Liver (tissue), 9 donors: Measurements from ENCODE around the gene GRAMD4. TPM values are rescaled to one million over a fixed set of nuclear protein-coding genes. Genes with fewer than 3 reads are reported as not detected.

Source experiments
- DNase-seq: peaks from one replicate; pipeline ENCODE4 v3.0.0-alpha.2; 2017; ENCODE audit warnings: low spot score
- H3K27ac ChIP-seq, 2 donors: one replicate each; pipeline ENCODE4 v1.7.0; 2013; ENCODE audit warnings: inconsistent platforms in 2 of 2, low read length in 2 of 2, control low read depth in 1 of 2, low read depth in 1 of 2, mild to moderate bottlenecking in 1 of 2
- H3K27me3 ChIP-seq, 4 donors: one replicate each; pipeline versions ENCODE4 v1.6.1 to v1.7.0; 2013; ENCODE audit warnings: low read length in 3 of 4, inconsistent platforms in 1 of 4, mild to moderate bottlenecking in 1 of 4, moderate library complexity in 1 of 4; ENCODE audit not compliant: control insufficient read depth in 4 of 4, insufficient read depth in 4 of 4
- H3K36me3 ChIP-seq, 4 donors: one replicate each; pipeline versions ENCODE4 v1.6.1 to v1.7.0; 2013; ENCODE audit warnings: low read length in 3 of 4, mild to moderate bottlenecking in 3 of 4, low read depth in 1 of 4, moderate library complexity in 1 of 4; ENCODE audit not compliant: control insufficient read depth in 4 of 4, insufficient read depth in 3 of 4
- H3K4me1 ChIP-seq, 4 donors: one replicate each; pipeline versions ENCODE4 v1.6.1 to v1.7.0; 2013; ENCODE audit warnings: low read length in 3 of 4, mild to moderate bottlenecking in 3 of 4, moderate library complexity in 1 of 4; ENCODE audit not compliant: control insufficient read depth in 4 of 4, insufficient read depth in 4 of 4
- H3K4me3 ChIP-seq, 3 donors: one replicate each; pipeline versions ENCODE4 v1.6.1 to v1.7.0; 2013; ENCODE audit warnings: low read length in 3 of 3, control low read depth in 1 of 3, low read depth in 1 of 3, mild to moderate bottlenecking in 1 of 3
- H3K9ac ChIP-seq, 2 donors: one replicate each; pipeline ENCODE4 v1.7.0; 2013; ENCODE audit warnings: low read length in 2 of 2, mild to moderate bottlenecking in 2 of 2, moderate library complexity in 2 of 2, control low read depth in 1 of 2, low read depth in 1 of 2
- H3K9me3 ChIP-seq, 4 donors: one replicate each; pipeline versions ENCODE4 v1.6.1 to v1.7.0; 2013; ENCODE audit warnings: low read length in 3 of 4; ENCODE audit not compliant: control insufficient read depth in 4 of 4
- EGR1 ChIP-seq, 2 donors: IDR thresholded peaks; 2 replicates each; pipeline ENCODE4 v1.6.1; 2016 to 2018; ENCODE audit warnings: antibody characterized with exemption in 2 of 2, low read depth in 2 of 2
- FOXA2 ChIP-seq: IDR thresholded peaks from 2 replicates; pipeline ENCODE4 v1.6.1; 2016; ENCODE audit warnings: antibody characterized with exemption
- HNF4G ChIP-seq: IDR thresholded peaks from 2 replicates; pipeline ENCODE4 v1.6.1; 2016; ENCODE audit warnings: antibody characterized with exemption
- JUND ChIP-seq, 2 donors: IDR thresholded peaks; 2 replicates each; pipeline ENCODE4 v1.6.1; 2016; ENCODE audit warnings: antibody characterized with exemption in 2 of 2
- NR2F2 ChIP-seq: IDR thresholded peaks from 2 replicates; pipeline ENCODE4 v1.6.1; 2016; ENCODE audit warnings: antibody characterized with exemption
- RAD21 ChIP-seq, 2 donors: IDR thresholded peaks; 2 replicates each; pipeline ENCODE4 v1.6.1; 2016; ENCODE audit warnings: antibody characterized with exemption in 2 of 2, mild to moderate bottlenecking in 2 of 2
- REST ChIP-seq: IDR thresholded peaks from 2 replicates; pipeline ENCODE4 v1.6.1; 2016; ENCODE audit warnings: antibody characterized with exemption, mild to moderate bottlenecking
- RXRA ChIP-seq, 2 donors: IDR thresholded peaks; 2 replicates each; pipeline ENCODE4 v1.6.1; 2017 to 2018; ENCODE audit warnings: antibody characterized with exemption in 2 of 2, mild to moderate bottlenecking in 1 of 2
- SP1 ChIP-seq: IDR thresholded peaks from 2 replicates; pipeline ENCODE4 v1.6.1; 2018; ENCODE audit warnings: antibody characterized with exemption, mild to moderate bottlenecking
- TAF1 ChIP-seq: conservative IDR thresholded peaks from 2 replicates; pipeline ENCODE4 v1.6.1; 2016; ENCODE audit warnings: antibody characterized with exemption, mild to moderate bottlenecking
- YY1 ChIP-seq: IDR thresholded peaks from 2 replicates; pipeline ENCODE4 v1.6.1; 2016; ENCODE audit warnings: antibody characterized with exemption, mild to moderate bottlenecking
- WGBS: extraction: QIAGEN DNeasy Blood & Tissue Kit; methylation state at CpG from one replicate; pipeline ENCODE4 v1.1.7; 2013; 5-methylcytosine and 5-hydroxymethylcytosine counted together
- polyA plus RNA-seq, 2 donors: library from polyadenylated mRNA; stranded (reverse) in 1 of 2; unstranded in 1 of 2; fragments of 200-250 nt in 1 of 2; fragments of >200 nt in 1 of 2; fragmentation: Nextera tagmentation in 1 of 2; extraction: Ambion mirVana in 1 of 2; gene quantifications; one replicate each; pipeline versions ENCODE4 v1.2.1 to v1.2.3, GENCODE V29; 2013 to 2015
- total RNA-seq, 2 donors: library from RNA; depleted of rRNA; stranded (reverse); fragments of >200 nt; gene quantifications; one replicate each; pipeline ENCODE4 v1.2.3, GENCODE V29; 2014
- TF ChIP-seq, protein P1 (sequence below): IDR thresholded peaks from 2 replicates; pipeline ENCODE4 v1.6.1; 2016; ENCODE audit warnings: antibody characterized with exemption
- TF ChIP-seq, protein P2 (sequence below): IDR thresholded peaks from 2 replicates; pipeline ENCODE4 v1.6.1; 2016; ENCODE audit warnings: antibody characterized with exemption
- TF ChIP-seq, protein P3 (sequence below): fragments of 150-350 bp; IDR thresholded peaks from 2 replicates; pipeline ENCODE4 v1.5.1; 2017; ENCODE audit warnings: improper control_type of control experiment, low read depth, low read length; ENCODE audit not compliant: missing input control
- TF ChIP-seq, protein P4 (sequence below): IDR thresholded peaks from 2 replicates; pipeline ENCODE4 v1.6.1; 2016; ENCODE audit warnings: antibody characterized with exemption
- donor health status: healthy.
- donor health status: healthy.
- donor health status: healthy.
- donor health status: healthy.
- donor health status: healthy.

Gene GRAMD4
- total and polyA plus RNA-seq, 4 donors = 2.7 to 53.5 (median 21.6) TPM

GRCh38 chr22:46598737-46599424 is 21.3 kb upstream of the GRAMD4 start (continued):
- TF ChIP-seq, protein P1, sequence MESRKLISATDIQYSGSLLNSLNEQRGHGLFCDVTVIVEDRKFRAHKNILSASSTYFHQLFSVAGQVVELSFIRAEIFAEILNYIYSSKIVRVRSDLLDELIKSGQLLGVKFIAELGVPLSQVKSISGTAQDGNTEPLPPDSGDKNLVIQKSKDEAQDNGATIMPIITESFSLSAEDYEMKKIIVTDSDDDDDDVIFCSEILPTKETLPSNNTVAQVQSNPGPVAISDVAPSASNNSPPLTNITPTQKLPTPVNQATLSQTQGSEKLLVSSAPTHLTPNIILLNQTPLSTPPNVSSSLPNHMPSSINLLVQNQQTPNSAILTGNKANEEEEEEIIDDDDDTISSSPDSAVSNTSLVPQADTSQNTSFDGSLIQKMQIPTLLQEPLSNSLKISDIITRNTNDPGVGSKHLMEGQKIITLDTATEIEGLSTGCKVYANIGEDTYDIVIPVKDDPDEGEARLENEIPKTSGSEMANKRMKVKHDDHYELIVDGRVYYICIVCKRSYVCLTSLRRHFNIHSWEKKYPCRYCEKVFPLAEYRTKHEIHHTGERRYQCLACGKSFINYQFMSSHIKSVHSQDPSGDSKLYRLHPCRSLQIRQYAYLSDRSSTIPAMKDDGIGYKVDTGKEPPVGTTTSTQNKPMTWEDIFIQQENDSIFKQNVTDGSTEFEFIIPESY = no peak
- no peak for TF ChIP-seq FOXA2

DNA sequence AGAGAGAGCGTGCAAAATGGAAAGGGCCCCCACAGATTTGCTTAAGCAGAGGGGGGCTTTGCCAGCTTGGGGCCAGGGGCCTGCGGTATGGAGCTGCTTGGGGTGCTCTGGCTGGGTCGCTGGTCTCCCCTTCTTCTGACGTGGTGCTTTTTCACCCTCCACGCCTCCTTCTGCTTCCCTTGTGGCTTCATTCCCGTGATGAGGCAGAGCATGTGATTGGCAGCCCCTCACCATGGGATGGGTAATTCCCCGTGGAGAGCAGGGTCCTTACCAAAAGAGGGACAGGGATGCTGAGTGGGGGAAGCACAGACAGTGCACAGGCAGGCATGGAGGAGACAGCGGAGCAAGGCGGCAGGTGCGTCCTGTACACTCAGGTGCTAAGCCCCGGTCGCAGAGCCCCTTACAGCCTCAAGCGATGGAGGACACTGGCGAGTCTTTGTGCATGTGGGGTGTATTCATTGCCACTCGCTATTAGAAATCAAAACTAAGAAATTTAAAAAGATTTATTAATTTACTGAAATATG is 19.9 kb upstream of the GRAMD4 start:
- 92% methylated on average over 15 of the region's 15 CpGs for WGBS
- TF ChIP-seq, protein P2, sequence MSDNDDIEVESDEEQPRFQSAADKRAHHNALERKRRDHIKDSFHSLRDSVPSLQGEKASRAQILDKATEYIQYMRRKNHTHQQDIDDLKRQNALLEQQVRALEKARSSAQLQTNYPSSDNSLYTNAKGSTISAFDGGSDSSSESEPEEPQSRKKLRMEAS = no peak
- TF ChIP-seq NR2F2 = no peak
- Histone ChIP-seq H3K27me3 (no peaks in the 10 kb centered on the region), H3K27ac (no peak overlapping the region), H3K9ac (no peak overlapping the region), H3K4me3 (no peak overlapping the region), H3K36me3 (no peaks in the 10 kb centered on the region), H3K4me1 (peaks cover 0 to 3% (median under 1%) of the 10 kb centered on the region in 4 donors), H3K9me3 (no peaks in the 10 kb centered on the region)
- DNase-seq = no peak

DNA sequence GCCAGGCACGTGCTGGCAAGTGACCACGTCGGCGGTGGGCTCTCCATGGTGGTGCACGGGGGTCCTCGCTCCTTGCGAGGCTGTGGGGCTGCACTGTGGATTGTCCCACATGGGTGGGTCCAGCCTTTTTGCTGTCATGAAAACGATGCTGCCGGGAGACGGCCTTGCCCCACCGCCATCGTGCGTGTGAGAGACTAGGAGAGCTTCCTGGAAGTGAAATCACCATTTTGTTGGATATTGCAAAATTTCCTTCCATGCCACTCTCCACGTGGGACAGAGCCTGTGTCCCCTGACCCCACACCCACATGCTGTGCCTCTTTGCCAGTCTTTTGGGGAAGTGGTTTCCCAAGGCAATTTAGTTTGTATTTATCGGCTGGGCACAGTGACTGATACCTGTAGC is 18.2 kb upstream of the GRAMD4 start:
- H3K9me3 ChIP-seq = no peaks in the 10 kb centered on the region
- H3K9ac ChIP-seq = no peak overlapping the region
- no peak overlapping the region for H3K27ac ChIP-seq
- H3K27me3 ChIP-seq = no peaks in the 10 kb centered on the region
- peaks cover 0 to 3% (median under 1%) of the 10 kb centered on the region in 4 donors for H3K4me1 ChIP-seq
- 85% methylated on average over 15 of the region's 15 CpGs for WGBS
- TF ChIP-seq SP1 = no peak
- no peak for TF ChIP-seq EGR1 (IDR thresholded peaks at IDR 0.05; ENCODE audit: low read depth in 2 of 2)
- TF ChIP-seq, protein P3, sequence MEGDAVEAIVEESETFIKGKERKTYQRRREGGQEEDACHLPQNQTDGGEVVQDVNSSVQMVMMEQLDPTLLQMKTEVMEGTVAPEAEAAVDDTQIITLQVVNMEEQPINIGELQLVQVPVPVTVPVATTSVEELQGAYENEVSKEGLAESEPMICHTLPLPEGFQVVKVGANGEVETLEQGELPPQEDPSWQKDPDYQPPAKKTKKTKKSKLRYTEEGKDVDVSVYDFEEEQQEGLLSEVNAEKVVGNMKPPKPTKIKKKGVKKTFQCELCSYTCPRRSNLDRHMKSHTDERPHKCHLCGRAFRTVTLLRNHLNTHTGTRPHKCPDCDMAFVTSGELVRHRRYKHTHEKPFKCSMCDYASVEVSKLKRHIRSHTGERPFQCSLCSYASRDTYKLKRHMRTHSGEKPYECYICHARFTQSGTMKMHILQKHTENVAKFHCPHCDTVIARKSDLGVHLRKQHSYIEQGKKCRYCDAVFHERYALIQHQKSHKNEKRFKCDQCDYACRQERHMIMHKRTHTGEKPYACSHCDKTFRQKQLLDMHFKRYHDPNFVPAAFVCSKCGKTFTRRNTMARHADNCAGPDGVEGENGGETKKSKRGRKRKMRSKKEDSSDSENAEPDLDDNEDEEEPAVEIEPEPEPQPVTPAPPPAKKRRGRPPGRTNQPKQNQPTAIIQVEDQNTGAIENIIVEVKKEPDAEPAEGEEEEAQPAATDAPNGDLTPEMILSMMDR = no peak
- no peak for TF ChIP-seq RXRA (IDR thresholded peaks at IDR 0.05)
- TF ChIP-seq NR2F2 = no peak
- TF ChIP-seq, protein P1 = no peak
- TF ChIP-seq, protein P4, sequence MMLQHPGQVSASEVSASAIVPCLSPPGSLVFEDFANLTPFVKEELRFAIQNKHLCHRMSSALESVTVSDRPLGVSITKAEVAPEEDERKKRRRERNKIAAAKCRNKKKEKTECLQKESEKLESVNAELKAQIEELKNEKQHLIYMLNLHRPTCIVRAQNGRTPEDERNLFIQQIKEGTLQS = no peak
- TF ChIP-seq TAF1 = no peak
- TF ChIP-seq REST = no peak
- no peak for TF ChIP-seq YY1
- TF ChIP-seq JUND (IDR thresholded peaks at IDR 0.05) = no peak
- no peak for TF ChIP-seq RAD21 (IDR thresholded peaks at IDR 0.05)
- no peak for TF ChIP-seq HNF4G
- no peak for DNase-seq
- no peak overlapping the region for H3K4me3 ChIP-seq
- no peaks in the 10 kb centered on the region for H3K36me3 ChIP-seq
